GM21619 (cell line): ENCODE results near the gene PSMA5.
"Not testable (repeated sequence)": the region's sequence is repeated elsewhere in the genome, so short reads cannot be mapped to it uniquely, and the experiment has no call there.

Experiments
- ATAC-seq: cut with Tn5 transposase; IDR thresholded peaks from one replicate; pipeline ENCODE4 v1.9.1; 2021; ENCODE audit not compliant: unreplicated experiment

The PSMA5 gene

GRCh38 chr1:109433322-109433721, 7.1 kb upstream of the PSMA5 start:
- no peak for ATAC-seq

DNA sequence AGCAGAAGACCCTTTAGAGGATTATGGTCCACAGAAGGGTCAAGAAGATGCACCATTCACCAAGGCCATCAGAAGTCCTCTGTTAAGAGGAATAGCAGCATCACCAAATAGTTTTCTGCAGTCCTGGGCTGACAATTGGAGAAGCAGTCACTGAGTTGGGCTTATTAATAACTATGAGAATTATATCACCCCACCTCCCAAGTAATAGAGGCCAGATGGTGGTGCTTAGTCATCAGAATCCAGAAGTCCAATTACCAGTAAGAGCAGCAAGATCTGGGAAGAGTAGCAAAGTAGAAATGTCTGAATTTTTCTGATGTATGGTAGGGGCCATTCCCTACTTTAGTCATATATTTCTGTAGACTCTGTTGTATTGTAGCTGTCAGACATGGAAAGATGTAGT, 6.1 kb upstream of the PSMA5 start:
- no peak for ATAC-seq

DNA sequence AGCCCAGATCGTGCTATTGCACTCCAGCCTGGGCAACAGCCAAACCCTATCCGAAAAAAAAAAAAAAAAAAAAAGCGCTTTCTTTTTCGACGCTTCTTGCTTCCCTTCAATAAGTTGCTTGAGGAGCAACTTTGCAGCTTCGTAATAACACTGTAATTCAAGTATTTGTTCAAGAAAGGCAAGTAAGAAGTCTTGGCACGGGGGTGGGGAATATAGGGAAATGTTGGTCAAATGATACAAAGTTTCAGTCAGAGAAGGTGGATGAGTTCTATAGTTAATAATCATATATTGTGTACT, 871 bp upstream of the PSMA5 start:
- no peak for ATAC-seq

DNA sequence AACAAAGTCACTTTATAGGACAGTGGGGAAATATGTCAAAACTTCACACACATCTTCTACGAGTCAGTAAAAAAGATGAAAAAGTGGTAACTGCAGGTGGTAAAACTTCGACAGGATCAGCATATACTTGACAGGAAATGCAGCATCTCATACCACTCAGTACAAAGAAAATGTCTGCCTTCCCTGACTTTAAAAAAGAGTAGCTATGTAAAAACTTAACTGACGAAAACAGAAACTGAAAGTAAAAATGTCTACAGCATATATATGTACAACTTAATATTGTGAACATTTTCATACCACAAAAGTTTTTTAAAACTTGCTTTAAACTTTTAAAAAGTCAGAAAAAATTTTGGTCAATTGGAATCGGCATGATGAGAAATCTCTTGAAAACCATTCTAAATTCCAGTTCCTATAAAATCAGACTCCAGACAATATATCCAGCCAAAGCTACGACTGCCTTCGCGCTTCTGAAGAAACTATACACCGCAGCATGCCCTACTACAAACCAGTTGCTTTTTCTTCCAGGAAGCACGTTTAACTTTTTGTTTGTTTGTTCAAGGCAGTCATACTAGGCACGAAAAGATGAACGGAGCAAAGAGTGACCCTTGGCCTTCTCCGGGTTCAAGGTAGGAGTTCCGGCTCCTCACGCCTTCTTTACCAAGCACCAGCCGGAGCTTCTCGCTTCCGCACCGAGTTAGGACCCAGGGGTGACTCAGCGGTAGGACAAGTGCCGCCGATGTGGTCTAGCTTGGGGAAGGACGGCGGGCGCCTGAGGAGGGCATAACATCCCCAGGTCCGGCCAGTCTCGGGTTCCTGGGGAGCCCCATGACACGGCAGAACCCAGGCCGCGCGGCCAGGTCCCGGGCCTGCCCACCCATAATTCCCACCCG, 612 bp downstream of the PSMA5 start:
- ATAC-seq: peak; percentile 27

DNA sequence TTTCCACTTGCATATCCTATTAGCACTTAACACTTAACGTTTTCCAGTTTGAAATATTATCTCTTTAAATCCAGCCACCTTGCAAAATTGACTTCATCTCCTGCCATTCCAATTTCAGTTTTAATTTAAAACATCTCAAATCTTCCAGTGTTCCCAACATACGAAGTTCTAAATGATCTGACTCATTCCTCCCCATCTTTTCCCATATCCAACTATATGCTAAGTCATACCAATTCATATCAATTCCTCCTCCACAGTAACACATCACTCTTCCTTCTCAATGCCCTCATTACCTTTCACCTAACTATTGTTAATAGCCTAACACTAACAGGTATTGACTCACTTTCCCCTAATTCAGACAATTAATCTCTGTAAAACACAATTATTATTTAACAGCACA, 2.8 kb downstream of the PSMA5 start:
- no peak for ATAC-seq

GRCh38 chr1:109412551-109412950, 13.7 kb downstream of the PSMA5 start:
- no peak for ATAC-seq

GRCh38 chr1:109404838-109405237, 21.4 kb downstream of the PSMA5 start:
- ATAC-seq: no peak

GRCh38 chr1:109402025-109402424, 24.2 kb downstream of the PSMA5 start:
- no peak for ATAC-seq

DNA sequence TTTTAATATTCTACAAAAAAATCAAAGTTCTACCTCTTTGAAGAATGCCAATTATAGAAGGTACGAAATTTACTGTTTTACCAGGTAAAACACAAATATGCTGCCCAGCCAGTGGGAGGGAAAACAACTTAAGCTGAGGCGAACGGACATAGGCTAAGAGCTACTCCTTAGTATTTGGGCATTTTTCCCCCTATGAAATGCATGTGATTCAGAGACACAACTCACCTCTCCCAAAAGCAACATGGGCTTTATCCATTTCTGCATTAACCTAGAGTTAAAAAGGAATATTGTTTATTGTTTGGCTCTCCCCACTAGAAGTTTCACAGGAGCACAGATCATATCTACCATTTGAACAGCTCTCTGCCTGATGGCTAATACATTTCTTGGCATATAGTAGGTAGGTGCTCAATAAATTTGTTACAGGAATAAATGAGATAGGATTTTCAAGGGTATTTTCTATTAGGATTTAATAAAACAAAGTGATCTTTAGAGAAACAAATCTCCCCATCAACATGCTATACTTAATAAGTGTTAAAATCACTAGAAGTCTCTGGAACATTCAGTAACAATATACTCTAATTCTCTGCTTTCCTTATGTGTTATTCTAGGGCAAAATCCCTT, 26.1 kb downstream of the PSMA5 start:
- ATAC-seq: no peak

DNA sequence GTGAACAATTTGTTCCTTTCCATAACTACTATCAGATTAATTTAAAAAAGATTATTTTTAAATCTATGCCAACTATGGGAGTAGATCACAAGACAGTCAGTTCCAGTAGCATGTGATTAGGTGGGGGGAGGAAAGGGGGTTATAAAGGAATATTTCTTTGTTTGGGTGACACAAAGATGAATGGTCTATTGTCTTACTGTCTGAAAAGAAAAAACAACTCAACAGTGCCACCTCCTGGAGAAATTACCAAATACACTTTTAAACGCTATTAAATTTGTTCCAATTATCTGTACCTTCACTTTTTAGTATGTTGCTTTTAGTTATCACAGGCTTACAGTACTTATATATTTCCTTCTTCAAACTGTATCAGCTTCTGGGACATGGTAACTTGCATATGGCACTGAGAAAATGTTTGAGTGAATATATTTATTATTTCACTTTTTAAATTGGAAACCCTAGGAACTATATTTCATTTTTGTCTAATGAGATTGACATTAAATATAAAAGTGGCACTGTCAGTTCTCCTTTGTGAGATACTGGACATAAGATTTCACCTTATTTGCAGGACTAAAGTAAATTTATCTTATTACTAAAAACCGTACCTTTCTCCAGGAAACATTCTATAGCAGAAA, 26.8 kb downstream of the PSMA5 start:
- ATAC-seq: no peak

GRCh38 chr1:109398343-109399225, 27.7 kb downstream of the PSMA5 start:
- ATAC-seq: no peak

DNA sequence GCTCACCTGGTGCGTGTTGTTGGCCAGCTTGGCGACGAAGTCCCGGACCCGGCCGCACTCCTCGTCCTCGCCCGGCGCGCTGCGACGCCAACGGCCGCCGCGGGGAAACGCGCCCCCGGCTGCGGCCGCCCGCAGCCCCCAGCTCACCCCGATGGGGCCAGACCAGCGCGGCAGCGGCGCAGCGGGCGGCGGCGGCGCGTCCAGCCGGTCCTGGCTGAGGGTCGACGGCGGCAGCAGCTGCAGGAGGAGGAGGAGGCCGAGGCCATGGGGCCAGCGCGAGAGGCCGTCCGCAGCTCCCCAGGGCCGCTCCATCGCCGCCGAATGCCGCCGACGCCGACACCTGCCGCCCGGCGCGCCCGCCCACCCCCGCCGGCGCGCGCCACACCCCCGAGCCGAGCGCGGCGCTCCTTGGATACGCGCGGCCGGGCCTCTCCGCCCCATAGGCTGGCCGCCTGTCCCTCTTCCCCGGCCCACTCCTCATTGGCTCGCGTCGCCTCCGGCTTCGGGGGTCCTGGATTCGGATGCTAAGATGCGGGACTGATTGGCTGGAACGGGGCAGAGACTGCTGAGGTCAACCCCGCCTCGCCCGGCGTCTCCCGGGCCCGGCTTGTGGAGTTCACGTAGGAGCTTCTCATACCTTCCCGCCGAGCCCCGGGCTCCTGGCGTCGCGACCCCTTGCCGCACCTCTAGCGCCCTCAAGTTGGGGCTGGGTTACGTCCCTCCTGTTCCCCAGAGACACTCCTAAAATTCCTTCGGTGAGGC, 28.5 kb downstream of the PSMA5 start, which contains the start of gene SORT1:
SORT1 (minus strand) TSS at position 338 of the 762 bp plus-strand sequence; CDS start at position 312, 26 bp downstream.
- peak; percentile 82 for ATAC-seq

DNA sequence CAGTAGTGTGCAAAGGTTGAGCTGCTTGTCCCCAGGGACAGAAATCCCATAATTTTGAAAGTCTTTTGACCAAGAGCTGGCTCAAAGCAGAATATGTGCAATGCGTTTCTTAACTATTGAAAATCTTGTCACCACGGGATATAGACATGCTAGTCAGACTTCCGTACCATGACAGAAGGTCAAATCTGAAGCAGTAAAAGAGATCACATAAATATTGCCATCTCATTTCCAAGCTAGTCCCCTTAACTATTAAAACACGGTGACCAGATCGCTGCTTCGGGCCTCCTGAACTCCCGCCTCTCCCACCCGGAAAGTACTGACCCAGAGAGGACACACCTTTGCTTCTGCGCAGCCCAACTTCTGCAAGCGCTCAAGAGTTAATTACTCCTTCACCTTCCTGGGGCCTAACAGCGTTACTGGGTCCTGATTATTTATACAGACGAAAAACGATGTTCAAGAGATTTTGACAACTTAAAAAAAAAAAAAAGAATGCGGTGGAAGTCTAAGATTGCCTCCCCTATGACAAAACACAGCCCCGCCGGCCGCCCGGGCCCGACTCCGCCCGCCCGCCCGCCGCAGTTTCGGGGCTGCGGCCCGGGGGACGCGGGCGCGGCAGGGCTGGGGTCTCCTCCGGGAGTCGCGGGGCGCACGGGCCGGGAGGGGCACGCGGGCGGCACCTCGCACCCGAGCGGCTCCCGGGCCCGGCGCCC, 29.2 kb downstream of the PSMA5 start:
- peak; percentile 18 for ATAC-seq

- ATAC-seq: no peak
Observed at GRCh38 chr1:109396513-109396839, 29.8 kb downstream of the PSMA5 start.

GRCh38 chr1:109395602-109396512, 30.4 kb downstream of the PSMA5 start:
- no peak for ATAC-seq

- ATAC-seq: not testable (repeated sequence)
Observed at GRCh38 chr1:109395282-109395599, 31.0 kb downstream of the PSMA5 start.

GRCh38 chr1:109394591-109395281, 31.5 kb downstream of the PSMA5 start:
- no peak for ATAC-seq

DNA sequence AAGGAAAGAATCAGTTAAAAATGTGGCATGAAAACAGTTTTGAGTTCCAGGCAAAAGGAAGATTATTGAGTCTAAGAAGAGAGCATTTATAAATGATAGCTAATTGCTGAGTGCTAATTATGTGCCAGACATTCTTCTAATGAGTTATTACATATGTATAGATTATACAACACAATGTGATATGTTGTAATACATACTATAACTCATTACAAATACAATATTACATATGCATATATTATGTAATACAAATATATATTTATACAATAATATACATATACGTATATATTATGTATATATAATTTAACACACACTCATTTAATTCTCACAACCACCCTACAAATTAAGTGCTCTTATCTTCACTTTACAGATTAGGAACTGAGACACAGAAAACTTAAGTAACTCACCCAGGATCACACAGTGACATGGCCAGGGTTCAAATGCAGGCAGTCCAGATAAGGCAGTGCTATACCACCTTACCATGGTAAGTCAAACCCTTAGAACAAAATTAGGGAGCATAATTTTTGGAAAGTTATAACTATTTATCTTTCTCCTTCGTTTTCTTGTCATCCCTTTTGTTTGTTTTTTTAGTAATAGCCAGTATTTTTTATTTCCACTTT, 32.5 kb downstream of the PSMA5 start:
- no peak for ATAC-seq
